Chondrocyte (in vitro differentiated cells): ENCODE results near the gene SSBP1. TPM values are rescaled to one million over a fixed set of nuclear protein-coding genes. Genes with fewer than 3 reads are reported as not detected.

Experiments
- DNase-seq: peaks from one replicate; pipeline ENCODE4 v3.0.0; 2021; ENCODE audit warnings: mixed read lengths, low spot score
- H3K27ac Mint-ChIP-seq: one replicate; pipeline ENCODE4 v1.8.0; 2021; ENCODE audit warnings: mild to moderate bottlenecking, moderate library complexity, mixed read lengths; ENCODE audit not compliant: unreplicated experiment
- H3K27me3 Mint-ChIP-seq: 2 replicates; pipeline ENCODE4 v1.8.0; 2021; ENCODE audit warnings: low read depth, mixed read lengths
- H3K36me3 Mint-ChIP-seq: 2 replicates; pipeline ENCODE4 v1.8.0; 2021; ENCODE audit warnings: low read depth, mixed read lengths
- H3K4me1 Mint-ChIP-seq: 2 replicates; pipeline ENCODE4 v1.8.0; 2021; ENCODE audit warnings: low read depth, mild to moderate bottlenecking, mixed read lengths
- H3K4me3 Mint-ChIP-seq: one replicate; pipeline ENCODE4 v1.8.0; 2021; ENCODE audit warnings: mild to moderate bottlenecking, moderate library complexity, mixed read lengths; ENCODE audit not compliant: unreplicated experiment
- H3K9me3 Mint-ChIP-seq: 2 replicates; pipeline ENCODE4 v1.8.0; 2021; ENCODE audit warnings: low read depth, mixed read lengths
- total RNA-seq: library from RNA; stranded (reverse); gene quantifications from 3 replicates; pipeline ENCODE4 v1.2.1, GENCODE V29; 2021
- TF ChIP-seq, protein P1 (sequence below): fragments of 200-600 bp; sonication (generic); IDR thresholded peaks from 2 replicates; pipeline ENCODE4 v1.5.0; 2021; ENCODE audit warnings: antibody characterized with exemption, mild to moderate bottlenecking, moderate library complexity

SSBP1 gene
- total RNA-seq, 1 donor from 2014 or later, result 102 TPM

DNA sequence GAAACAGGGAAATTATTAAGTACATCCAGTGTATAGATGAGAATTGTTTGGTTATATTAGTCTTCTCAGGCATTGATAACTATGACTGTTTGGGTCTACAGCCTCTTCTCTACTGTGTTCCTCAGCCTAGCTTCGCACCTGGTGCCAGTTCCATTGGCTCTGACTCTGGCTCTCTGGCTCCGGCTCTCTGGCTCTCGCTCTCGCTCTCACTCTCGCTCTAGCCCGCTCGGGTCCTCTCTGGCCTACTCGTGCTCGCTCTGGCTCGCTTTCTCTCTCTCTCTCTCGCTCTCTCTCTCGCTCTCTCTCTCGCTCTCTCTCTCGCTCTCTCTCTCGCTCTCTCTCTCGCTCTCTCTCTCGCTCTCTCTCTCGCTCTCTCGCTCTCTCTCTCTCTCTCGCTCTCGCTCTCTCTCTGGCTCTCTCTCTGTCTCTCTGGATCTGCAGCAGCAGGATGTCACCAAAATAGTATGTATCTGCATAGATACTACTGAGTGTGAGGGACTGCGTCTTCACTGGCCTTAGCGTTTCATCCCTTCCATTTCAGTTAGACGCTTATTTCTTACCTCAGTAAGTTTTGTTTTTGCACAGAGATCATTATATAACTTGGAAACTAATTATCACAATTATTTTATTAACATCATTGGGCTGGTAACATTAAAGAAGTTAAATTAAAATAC is 6.5 kb upstream of the SSBP1 start:
- TF ChIP-seq, protein P1, sequence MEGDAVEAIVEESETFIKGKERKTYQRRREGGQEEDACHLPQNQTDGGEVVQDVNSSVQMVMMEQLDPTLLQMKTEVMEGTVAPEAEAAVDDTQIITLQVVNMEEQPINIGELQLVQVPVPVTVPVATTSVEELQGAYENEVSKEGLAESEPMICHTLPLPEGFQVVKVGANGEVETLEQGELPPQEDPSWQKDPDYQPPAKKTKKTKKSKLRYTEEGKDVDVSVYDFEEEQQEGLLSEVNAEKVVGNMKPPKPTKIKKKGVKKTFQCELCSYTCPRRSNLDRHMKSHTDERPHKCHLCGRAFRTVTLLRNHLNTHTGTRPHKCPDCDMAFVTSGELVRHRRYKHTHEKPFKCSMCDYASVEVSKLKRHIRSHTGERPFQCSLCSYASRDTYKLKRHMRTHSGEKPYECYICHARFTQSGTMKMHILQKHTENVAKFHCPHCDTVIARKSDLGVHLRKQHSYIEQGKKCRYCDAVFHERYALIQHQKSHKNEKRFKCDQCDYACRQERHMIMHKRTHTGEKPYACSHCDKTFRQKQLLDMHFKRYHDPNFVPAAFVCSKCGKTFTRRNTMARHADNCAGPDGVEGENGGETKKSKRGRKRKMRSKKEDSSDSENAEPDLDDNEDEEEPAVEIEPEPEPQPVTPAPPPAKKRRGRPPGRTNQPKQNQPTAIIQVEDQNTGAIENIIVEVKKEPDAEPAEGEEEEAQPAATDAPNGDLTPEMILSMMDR, result no peak
- H3K27ac Mint-ChIP-seq, result no peak overlapping the region
- H3K9me3 Mint-ChIP-seq, result no peaks in the 10 kb centered on the region
- H3K4me3 Mint-ChIP-seq, result no peak overlapping the region
- peaks cover 2% of the 10 kb centered on the region for H3K27me3 Mint-ChIP-seq
- no peak for DNase-seq
- H3K36me3 Mint-ChIP-seq, result peaks cover 1% of the 10 kb centered on the region
- no peaks in the 10 kb centered on the region for H3K4me1 Mint-ChIP-seq

DNA sequence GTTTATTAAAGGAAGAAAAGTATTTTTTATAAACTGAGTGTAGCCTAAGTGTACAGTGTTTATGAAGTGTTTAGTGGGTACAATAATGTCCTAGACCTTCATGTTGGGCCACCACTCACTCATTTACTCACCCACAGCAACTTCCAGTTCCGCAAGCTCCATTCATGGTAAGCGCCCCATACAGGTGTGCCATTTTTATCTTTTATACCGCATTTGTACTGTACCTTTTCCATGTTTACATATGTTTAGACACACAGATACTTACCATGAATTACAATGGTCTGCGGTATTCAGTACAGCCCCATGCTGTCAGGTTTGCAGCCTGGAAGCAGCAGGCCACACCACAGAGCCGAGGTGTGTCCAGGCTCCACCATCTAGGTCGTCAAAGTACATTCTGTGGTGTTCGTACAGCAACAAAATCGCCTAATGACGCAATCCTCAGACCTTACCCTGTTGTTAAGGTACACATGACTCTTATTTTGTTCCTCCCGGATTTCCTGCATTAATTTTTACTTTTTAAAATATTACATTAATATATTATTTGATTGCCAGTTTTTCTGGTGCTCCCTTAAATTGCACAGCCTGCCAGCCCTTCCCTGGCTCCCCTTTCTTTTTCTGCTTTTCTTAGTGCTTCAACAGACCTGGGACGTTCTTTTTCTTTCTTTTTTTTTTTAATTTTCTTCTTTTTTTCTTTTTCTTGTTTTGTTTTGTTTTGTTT is 881 bp upstream of the SSBP1 start:
- DNase-seq, result no peak
- TF ChIP-seq, protein P1, result no peak
- peaks cover 30% of the 10 kb centered on the region for H3K4me1 Mint-ChIP-seq
- peak overlapping the region; percentile 98 for H3K27ac Mint-ChIP-seq
- H3K4me3 Mint-ChIP-seq, result peak overlapping the region; percentile 94
- no peaks in the 10 kb centered on the region for H3K9me3 Mint-ChIP-seq
- no peaks in the 10 kb centered on the region for H3K27me3 Mint-ChIP-seq
- peaks cover 10% of the 10 kb centered on the region for H3K36me3 Mint-ChIP-seq

DNA sequence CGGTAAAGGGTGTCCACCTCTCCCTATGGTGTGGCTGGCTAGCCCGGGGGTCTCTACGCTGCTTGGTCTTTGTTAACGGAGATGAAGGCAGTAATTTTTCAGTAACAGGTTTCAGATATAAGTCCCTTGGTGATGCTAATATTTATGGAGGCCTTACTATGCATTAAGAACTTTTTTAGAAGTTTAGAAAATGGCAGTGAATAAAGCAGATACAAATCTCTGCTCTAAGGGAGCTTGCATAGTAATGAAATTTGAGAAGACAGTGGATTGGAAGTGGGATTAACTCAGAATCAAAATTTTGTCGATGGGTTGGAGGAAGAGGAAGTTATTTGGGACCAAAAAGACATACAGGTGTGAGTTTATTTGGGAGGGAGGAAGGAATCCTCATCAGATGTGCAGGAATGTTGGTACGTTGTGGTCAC is 445 bp downstream of the SSBP1 start:
- TF ChIP-seq, protein P1, result peak; percentile 3
- Mint-ChIP-seq H3K27me3 (no peaks in the 10 kb centered on the region), H3K36me3 (peaks cover 18% of the 10 kb centered on the region), H3K27ac (peak overlapping the region; percentile 98), H3K4me1 (peaks cover 30% of the 10 kb centered on the region), H3K4me3 (peak overlapping the region; percentile 94), H3K9me3 (no peaks in the 10 kb centered on the region)
- no peak for DNase-seq

DNA sequence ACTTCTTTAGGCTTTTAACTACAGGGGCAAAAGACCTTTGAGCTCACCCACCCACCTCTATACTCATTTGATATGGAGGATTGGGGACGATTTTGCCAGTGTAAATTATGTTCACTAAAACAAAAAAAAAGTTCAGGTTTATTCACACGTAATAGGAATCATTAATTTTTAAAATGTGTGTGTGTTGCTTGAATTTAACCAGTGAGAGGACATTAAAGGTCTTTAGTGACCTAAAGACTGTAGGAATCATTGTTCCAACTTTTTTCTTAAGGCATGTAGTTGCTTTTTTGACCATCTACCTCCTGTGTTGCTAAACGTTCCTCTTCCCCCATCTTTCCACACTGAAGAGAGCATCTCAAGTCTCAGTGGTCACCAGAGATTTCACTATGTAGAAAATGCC is 1.1 kb downstream of the SSBP1 start:
- TF ChIP-seq, protein P1, result no peak
- Mint-ChIP-seq H3K9me3 (no peaks in the 10 kb centered on the region), H3K36me3 (peaks cover 25% of the 10 kb centered on the region), H3K27ac (peak overlapping the region; percentile 73), H3K4me1 (peaks cover 30% of the 10 kb centered on the region), H3K27me3 (no peaks in the 10 kb centered on the region), H3K4me3 (peak overlapping the region; percentile 94)
- DNase-seq, result no peak

DNA sequence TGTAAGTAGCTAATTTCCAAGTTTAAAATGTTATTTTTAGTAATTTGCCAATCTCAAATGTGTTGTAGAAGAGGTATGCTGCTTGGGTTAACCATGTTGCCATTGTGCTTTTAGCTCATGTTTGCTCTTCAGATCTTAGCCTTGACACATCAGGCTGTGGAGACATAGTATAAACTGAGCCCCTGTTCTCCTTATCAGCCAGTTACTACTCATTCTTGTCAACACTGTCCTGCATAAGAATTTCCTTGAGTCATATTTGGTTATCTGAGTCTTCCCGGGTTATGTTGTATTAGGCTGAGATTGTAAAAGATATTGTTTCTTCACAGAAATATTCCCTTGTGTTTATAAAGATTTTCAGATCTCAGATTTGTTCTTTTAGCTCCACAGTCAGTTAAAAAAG is 4.1 kb downstream of the SSBP1 start:
- H3K27ac Mint-ChIP-seq, result no peak overlapping the region
- H3K27me3 Mint-ChIP-seq, result no peaks in the 10 kb centered on the region
- DNase-seq, result no peak
- H3K4me3 Mint-ChIP-seq, result no peak overlapping the region
- H3K4me1 Mint-ChIP-seq, result peaks cover 28% of the 10 kb centered on the region
- TF ChIP-seq, protein P1, result no peak
- no peaks in the 10 kb centered on the region for H3K9me3 Mint-ChIP-seq
- peaks cover 31% of the 10 kb centered on the region for H3K36me3 Mint-ChIP-seq
